KG1 (cell line): ENCODE results near the gene GIGYF1.
A peak's percentile ranks its signal among the peaks of the same experiment; 100 is the strongest.
"Not testable (repeated sequence)": the region's sequence is repeated elsewhere in the genome, so short reads cannot be mapped to it uniquely, and the experiment has no call there.

Source experiments
- DNase-seq: peaks from one replicate; lab custom pipeline; 2025; lab: John Stamatoyannopoulos, UW

Gene GIGYF1

GRCh38 chr7:100706672-100707311 is 12.7 kb upstream of the GIGYF1 start:
- DNase-seq: no peak

- DNase-seq: peak; percentile 64
Measured at GRCh38 chr7:100705753-100706671, 12.0 kb upstream of the GIGYF1 start, which contains the start of gene POP7. Gene POP7 (plus strand): TSS chr7:100706121. CDS start chr7:100706831, 710 bp downstream.

GRCh38 chr7:100705320-100705752 is 11.3 kb upstream of the GIGYF1 start:
- peak; percentile 41 for DNase-seq

GRCh38 chr7:100701089-100701488 is 7.0 kb upstream of the GIGYF1 start:
- not testable (repeated sequence) for DNase-seq

- DNase-seq: no peak
Measured at GRCh38 chr7:100699018-100699417, 5.0 kb upstream of the GIGYF1 start.

GRCh38 chr7:100696123-100696521 is 2.1 kb upstream of the GIGYF1 start:
- no peak for DNase-seq

- no peak for DNase-seq
Measured at GRCh38 chr7:100693312-100694097, 545 bp downstream of the GIGYF1 start.

GRCh38 chr7:100692578-100692961 is 1.5 kb downstream of the GIGYF1 start:
- DNase-seq: no peak

- DNase-seq: peak; percentile 48
Measured at GRCh38 chr7:100691676-100692577, 2.1 kb downstream of the GIGYF1 start.

- no peak for DNase-seq
Measured at GRCh38 chr7:100689230-100690135, 4.6 kb downstream of the GIGYF1 start.

GRCh38 chr7:100688326-100688860 is 5.7 kb downstream of the GIGYF1 start:
- no peak for DNase-seq

GRCh38 chr7:100687751-100688300 is 6.2 kb downstream of the GIGYF1 start:
- no peak for DNase-seq

GRCh38 chr7:100687261-100687660 is 6.8 kb downstream of the GIGYF1 start:
- no peak for DNase-seq

- DNase-seq: no peak
Measured at GRCh38 chr7:100686822-100687211, 7.2 kb downstream of the GIGYF1 start.

GRCh38 chr7:100686201-100686821 is 7.7 kb downstream of the GIGYF1 start:
- DNase-seq: no peak

- DNase-seq: no peak
Measured at GRCh38 chr7:100685631-100686145, 8.4 kb downstream of the GIGYF1 start.

- no peak for DNase-seq
Measured at GRCh38 chr7:100685049-100685605, 8.9 kb downstream of the GIGYF1 start.

- no peak for DNase-seq
Measured at GRCh38 chr7:100684534-100685042, 9.5 kb downstream of the GIGYF1 start.
